ENCODE data around the gene ZBTB17.

The ZBTB17 gene

DNA sequence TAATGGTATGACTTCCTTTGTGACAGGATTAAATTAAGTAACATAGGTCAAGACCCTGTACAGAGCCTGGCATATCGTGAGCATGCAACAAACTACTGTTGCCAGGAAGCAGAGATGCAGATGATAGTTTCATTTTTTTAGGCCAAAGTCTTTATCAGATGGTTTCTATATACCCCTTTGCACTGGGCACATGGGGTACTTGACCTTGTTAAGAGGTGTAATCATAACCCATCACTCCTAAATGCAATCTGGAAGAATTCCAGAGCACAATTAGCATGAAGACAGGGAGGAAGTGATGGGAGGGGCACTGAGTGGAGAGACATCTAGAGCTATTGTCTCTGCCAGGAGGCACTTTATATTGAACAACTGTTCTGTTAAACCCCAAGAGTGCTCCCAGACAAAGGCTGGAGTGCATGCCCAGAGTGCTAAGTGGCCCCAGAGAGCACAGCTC, 22.1 kb downstream of the ZBTB17 start:
- Histone ChIP-seq H3K9ac (ENCODE audit: low read depth, low read length) (no peak overlapping the region), H3K9me3 (ENCODE audit: control insufficient read depth, insufficient read depth, low read length) (no peaks in the 10 kb centered on the region), H3K4me1 (ENCODE audit: insufficient read depth, low read length) (peaks cover 66% of the 10 kb centered on the region), H3K36me3 (ENCODE audit: insufficient read depth, low read length) (no peaks in the 10 kb centered on the region)

- H3K4me1 ChIP-seq (ENCODE audit: insufficient read depth, low read length): peaks cover 65% of the 10 kb centered on the region
Observed at GRCh38 chr1:15953294-15953771, 22.6 kb downstream of the ZBTB17 start.

GRCh38 chr1:15952317-15953258, 23.3 kb downstream of the ZBTB17 start:
- no peaks in the 10 kb centered on the region for H3K9me3 ChIP-seq (ENCODE audit: control insufficient read depth, insufficient read depth, low read length)
- H3K4me1 ChIP-seq (ENCODE audit: insufficient read depth, low read length): peaks cover 59% of the 10 kb centered on the region
- H3K36me3 ChIP-seq (ENCODE audit: insufficient read depth, low read length): no peaks in the 10 kb centered on the region
- H3K9ac ChIP-seq (ENCODE audit: low read depth, low read length): no peak overlapping the region

More at GRCh38 chr1:15953294-15953771, 22.6 kb downstream of the ZBTB17 start:
- no peak overlapping the region for H3K9ac ChIP-seq (ENCODE audit: low read depth, low read length)
- no peaks in the 10 kb centered on the region for H3K9me3 ChIP-seq (ENCODE audit: control insufficient read depth, insufficient read depth, low read length)
- no peaks in the 10 kb centered on the region for H3K36me3 ChIP-seq (ENCODE audit: insufficient read depth, low read length)

DNA sequence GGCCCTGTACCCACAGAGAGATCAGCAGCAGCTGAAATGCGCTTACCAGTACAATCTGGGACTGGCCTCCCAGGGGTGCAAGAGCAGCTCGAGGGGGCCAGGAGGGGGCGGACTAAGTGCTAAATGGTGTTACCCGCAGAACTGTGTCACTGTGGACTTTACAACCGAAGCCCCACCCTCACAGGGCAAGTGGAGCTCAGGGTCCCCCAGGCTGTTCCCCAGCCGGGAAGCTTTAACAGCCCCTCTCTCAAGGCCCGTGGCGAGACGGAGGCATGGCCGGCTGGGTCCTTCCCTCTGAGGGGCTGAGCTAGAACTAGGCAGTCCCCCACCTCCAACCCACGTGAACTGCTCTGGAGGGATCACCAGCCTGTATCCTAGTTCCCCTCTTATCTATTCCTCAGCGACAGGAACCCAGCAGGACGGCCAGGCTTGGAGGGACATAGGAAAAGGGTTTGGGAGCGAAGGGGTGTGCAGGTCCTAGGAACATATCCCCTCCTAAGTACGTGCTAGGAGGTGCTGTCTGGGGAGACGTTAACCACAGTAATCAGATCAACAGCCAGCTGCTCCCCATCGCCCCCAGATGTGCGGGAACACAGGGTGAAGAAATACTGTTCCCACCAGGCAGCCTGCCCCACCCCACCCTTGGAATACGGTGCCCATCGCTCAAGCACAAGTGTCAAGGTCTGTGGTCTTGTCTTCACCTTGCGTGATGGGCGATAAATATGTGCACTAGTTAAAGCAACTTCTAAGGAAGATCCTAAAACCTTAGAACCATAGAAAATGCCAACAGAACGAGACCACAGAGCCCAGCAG, 24.4 kb downstream of the ZBTB17 start:
- no peaks in the 10 kb centered on the region for H3K36me3 ChIP-seq (ENCODE audit: insufficient read depth, low read length)
- no peak overlapping the region for H3K9ac ChIP-seq (ENCODE audit: low read depth, low read length)
- H3K4me1 ChIP-seq (ENCODE audit: insufficient read depth, low read length): peaks cover 57% of the 10 kb centered on the region
- H3K9me3 ChIP-seq (ENCODE audit: control insufficient read depth, insufficient read depth, low read length): no peaks in the 10 kb centered on the region

GRCh38 chr1:15950763-15951295, 25.1 kb downstream of the ZBTB17 start:
- Histone ChIP-seq H3K9me3 (ENCODE audit: control insufficient read depth, insufficient read depth, low read length) (no peaks in the 10 kb centered on the region), H3K36me3 (ENCODE audit: insufficient read depth, low read length) (no peaks in the 10 kb centered on the region), H3K9ac (ENCODE audit: low read depth, low read length) (no peak overlapping the region), H3K4me1 (ENCODE audit: insufficient read depth, low read length) (peaks cover 57% of the 10 kb centered on the region)

- Histone ChIP-seq H3K36me3 (ENCODE audit: insufficient read depth, low read length) (no peaks in the 10 kb centered on the region), H3K9me3 (ENCODE audit: control insufficient read depth, insufficient read depth, low read length) (no peaks in the 10 kb centered on the region), H3K9ac (ENCODE audit: low read depth, low read length) (no peak overlapping the region), H3K4me1 (ENCODE audit: insufficient read depth, low read length) (peaks cover 57% of the 10 kb centered on the region)
Observed at GRCh38 chr1:15950302-15950701, 25.6 kb downstream of the ZBTB17 start.

- Histone ChIP-seq H3K4me1 (ENCODE audit: insufficient read depth, low read length) (peaks cover 57% of the 10 kb centered on the region), H3K9me3 (ENCODE audit: control insufficient read depth, insufficient read depth, low read length) (no peaks in the 10 kb centered on the region), H3K36me3 (ENCODE audit: insufficient read depth, low read length) (no peaks in the 10 kb centered on the region), H3K9ac (ENCODE audit: low read depth, low read length) (0 out of 2 replicates have a peak overlapping the region, but pooled peaks have one; percentile 16)
Observed at GRCh38 chr1:15949453-15950245, 26.3 kb downstream of the ZBTB17 start.

- H3K9me3 ChIP-seq (ENCODE audit: control insufficient read depth, insufficient read depth, low read length): no peaks in the 10 kb centered on the region
- H3K4me1 ChIP-seq (ENCODE audit: insufficient read depth, low read length): peaks cover 50% of the 10 kb centered on the region
- 0 out of 2 replicates have a peak overlapping the region, but pooled peaks have one; percentile 16 for H3K9ac ChIP-seq (ENCODE audit: low read depth, low read length)
- H3K36me3 ChIP-seq (ENCODE audit: insufficient read depth, low read length): no peaks in the 10 kb centered on the region
Observed at GRCh38 chr1:15948595-15949452, 27.1 kb downstream of the ZBTB17 start.

- Histone ChIP-seq H3K9ac (ENCODE audit: low read depth, low read length) (no peak overlapping the region), H3K4me1 (ENCODE audit: insufficient read depth, low read length) (peaks cover 44% of the 10 kb centered on the region), H3K36me3 (ENCODE audit: insufficient read depth, low read length) (no peaks in the 10 kb centered on the region), H3K9me3 (ENCODE audit: control insufficient read depth, insufficient read depth, low read length) (no peaks in the 10 kb centered on the region)
Observed at GRCh38 chr1:15948091-15948591, 27.8 kb downstream of the ZBTB17 start.

GRCh38 chr1:15947382-15948090, 28.4 kb downstream of the ZBTB17 start:
- Histone ChIP-seq H3K36me3 (ENCODE audit: insufficient read depth, low read length) (no peaks in the 10 kb centered on the region), H3K9ac (ENCODE audit: low read depth, low read length) (no peak overlapping the region), H3K9me3 (ENCODE audit: control insufficient read depth, insufficient read depth, low read length) (no peaks in the 10 kb centered on the region), H3K4me1 (ENCODE audit: insufficient read depth, low read length) (peaks cover 38% of the 10 kb centered on the region)

DNA sequence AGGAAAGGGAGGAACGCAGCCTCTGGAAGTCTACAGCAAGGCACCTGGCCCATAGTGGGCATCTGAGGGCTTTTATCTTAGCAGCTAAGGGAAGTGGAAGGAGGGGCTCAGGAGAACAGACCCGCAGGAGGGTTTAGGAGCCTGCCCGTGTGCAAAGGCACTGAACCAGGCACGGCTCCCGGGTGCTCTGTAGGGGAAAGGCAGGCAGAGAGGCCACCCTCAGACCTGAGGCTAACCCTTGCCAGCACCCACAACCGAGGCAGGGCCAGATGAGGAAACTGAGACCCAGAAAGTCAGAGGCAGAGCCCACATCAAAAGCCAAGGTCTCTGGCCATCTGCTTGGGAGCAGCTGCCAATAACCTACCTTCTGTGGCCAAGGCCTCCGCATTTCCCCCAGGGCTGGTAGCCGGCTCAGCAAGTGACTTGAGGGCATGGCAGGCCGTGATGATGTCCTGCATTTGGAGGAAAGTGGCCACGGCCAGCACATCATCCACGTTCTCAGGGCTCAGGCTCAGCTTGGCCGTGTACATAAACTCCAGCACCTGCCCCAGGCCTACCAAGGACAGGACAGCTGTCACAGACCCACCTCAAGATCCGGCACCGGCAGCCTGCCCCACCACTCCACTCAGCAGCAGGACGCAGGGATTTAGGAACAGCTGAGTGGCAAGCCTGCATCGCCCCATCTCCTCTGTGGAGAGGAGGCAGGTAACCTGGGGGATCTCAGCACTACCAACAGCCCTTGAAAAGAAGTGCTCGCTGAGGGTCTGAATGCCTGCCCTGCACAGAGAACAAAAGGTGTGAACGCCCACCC, 29.1 kb downstream of the ZBTB17 start:
- Histone ChIP-seq H3K36me3 (ENCODE audit: insufficient read depth, low read length) (no peaks in the 10 kb centered on the region), H3K9me3 (ENCODE audit: control insufficient read depth, insufficient read depth, low read length) (no peaks in the 10 kb centered on the region), H3K9ac (ENCODE audit: low read depth, low read length) (no peak overlapping the region), H3K4me1 (ENCODE audit: insufficient read depth, low read length) (peaks cover 31% of the 10 kb centered on the region)
